NB4 (cell line): ENCODE measurements around the gene C22orf42.
"Not testable (repeated sequence)": the region's sequence is repeated elsewhere in the genome, so short reads cannot be mapped to it uniquely, and the experiment has no call there.

Source experiments
- POLR2A ChIP-seq: IDR thresholded peaks from 2 replicates; pipeline ENCODE4 v1.6.1; 2011; ENCODE audit warnings: mild to moderate bottlenecking; ENCODE audit not compliant: insufficient read length; ENCODE audit errors: extremely low read depth
- TF ChIP-seq, protein P1 (sequence below): IDR thresholded peaks from one replicate; pipeline ENCODE4 v1.5.1; 2012; ENCODE audit warnings: low read depth, low read length
- TF ChIP-seq, protein P2 (sequence below): IDR thresholded peaks from 2 replicates; pipeline ENCODE4 v1.6.1; 2011; ENCODE audit warnings: low read depth, low read length

DNA sequence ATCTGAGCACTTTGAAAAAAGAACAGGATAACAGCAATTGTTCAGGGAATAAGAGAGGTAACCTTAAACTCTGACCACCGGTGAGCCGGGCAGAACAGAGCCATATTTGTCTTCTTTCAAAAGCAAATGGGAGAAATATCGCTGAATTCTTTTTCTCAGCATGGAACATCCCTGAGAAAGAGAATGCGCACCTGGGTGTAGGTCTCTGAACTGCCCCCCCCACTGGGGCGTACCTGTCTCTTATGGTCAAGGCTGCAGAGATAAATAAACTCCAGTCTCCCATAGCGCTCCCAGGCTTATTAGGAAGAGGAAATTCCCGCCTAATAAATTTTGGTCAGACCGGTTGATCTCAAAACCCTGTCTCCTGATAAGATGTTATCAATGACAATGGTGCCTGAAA is 12.0 kb downstream of the C22orf42 start:
- TF ChIP-seq, protein P1, sequence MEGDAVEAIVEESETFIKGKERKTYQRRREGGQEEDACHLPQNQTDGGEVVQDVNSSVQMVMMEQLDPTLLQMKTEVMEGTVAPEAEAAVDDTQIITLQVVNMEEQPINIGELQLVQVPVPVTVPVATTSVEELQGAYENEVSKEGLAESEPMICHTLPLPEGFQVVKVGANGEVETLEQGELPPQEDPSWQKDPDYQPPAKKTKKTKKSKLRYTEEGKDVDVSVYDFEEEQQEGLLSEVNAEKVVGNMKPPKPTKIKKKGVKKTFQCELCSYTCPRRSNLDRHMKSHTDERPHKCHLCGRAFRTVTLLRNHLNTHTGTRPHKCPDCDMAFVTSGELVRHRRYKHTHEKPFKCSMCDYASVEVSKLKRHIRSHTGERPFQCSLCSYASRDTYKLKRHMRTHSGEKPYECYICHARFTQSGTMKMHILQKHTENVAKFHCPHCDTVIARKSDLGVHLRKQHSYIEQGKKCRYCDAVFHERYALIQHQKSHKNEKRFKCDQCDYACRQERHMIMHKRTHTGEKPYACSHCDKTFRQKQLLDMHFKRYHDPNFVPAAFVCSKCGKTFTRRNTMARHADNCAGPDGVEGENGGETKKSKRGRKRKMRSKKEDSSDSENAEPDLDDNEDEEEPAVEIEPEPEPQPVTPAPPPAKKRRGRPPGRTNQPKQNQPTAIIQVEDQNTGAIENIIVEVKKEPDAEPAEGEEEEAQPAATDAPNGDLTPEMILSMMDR = not testable (repeated sequence)
- TF ChIP-seq POLR2A = not testable (repeated sequence)
- TF ChIP-seq, protein P2, sequence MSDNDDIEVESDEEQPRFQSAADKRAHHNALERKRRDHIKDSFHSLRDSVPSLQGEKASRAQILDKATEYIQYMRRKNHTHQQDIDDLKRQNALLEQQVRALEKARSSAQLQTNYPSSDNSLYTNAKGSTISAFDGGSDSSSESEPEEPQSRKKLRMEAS = not testable (repeated sequence)
